ENCODE data around the gene BDKRB2.

- TF ChIP-seq JUND (CRISPR knock-in tag; IDR thresholded peaks at IDR 0.05) (no peak), ZNF790 (CRISPR knock-in tag; IDR thresholded peaks at IDR 0.05; ENCODE audit: borderline replicate concordance) (no peak), CTCF (CRISPR knock-in tag; IDR thresholded peaks at IDR 0.05) (peak; percentile 44), POLR2A (IDR thresholded peaks at IDR 0.05; ENCODE audit: insufficient read depth in 1 of 2, low read depth in 2 of 2, low read length in 2 of 2) (no peak), FOXM1 (CRISPR knock-in tag; IDR thresholded peaks at IDR 0.05) (no peak), PATZ1 (CRISPR knock-in tag; IDR thresholded peaks at IDR 0.05) (no peak), PLRG1 (conservative IDR thresholded peaks at IDR 0.05) (no peak), SMC3 (IDR thresholded peaks at IDR 0.05; ENCODE audit: low read length) (no peak), ATF3 (CRISPR knock-in tag; IDR thresholded peaks at IDR 0.05) (no peak), CREM (IDR thresholded peaks at IDR 0.05) (no peak), CREM (CRISPR knock-in tag; IDR thresholded peaks at IDR 0.05) (no peak)
Measured at GRCh38 chr14:96264853-96265252, 60.2 kb downstream of the BDKRB2 start.
